H4 (cell line): ENCODE measurements around the gene RIPK1. TPM values are rescaled to one million over a fixed set of nuclear protein-coding genes. Genes with fewer than 3 reads are reported as not detected.
"Not testable (repeated sequence)": the region's sequence is repeated elsewhere in the genome, so short reads cannot be mapped to it uniquely, and the experiment has no call there.

ENCODE experiments used
- DNase-seq: peaks from one replicate; pipeline ENCODE4 v3.0.0-alpha.2; 2015; ENCODE audit warnings: low spot score
- total RNA-seq: library from RNA; depleted of rRNA; stranded (reverse); fragments of >200 nt; shearing (Covaris generic); gene quantifications from 2 replicates; pipeline ENCODE4 v1.2.3, GENCODE V29; 2014

RIPK1 gene
- total RNA-seq, 1 experiment from 2014 or later, result 14.2 TPM

DNA sequence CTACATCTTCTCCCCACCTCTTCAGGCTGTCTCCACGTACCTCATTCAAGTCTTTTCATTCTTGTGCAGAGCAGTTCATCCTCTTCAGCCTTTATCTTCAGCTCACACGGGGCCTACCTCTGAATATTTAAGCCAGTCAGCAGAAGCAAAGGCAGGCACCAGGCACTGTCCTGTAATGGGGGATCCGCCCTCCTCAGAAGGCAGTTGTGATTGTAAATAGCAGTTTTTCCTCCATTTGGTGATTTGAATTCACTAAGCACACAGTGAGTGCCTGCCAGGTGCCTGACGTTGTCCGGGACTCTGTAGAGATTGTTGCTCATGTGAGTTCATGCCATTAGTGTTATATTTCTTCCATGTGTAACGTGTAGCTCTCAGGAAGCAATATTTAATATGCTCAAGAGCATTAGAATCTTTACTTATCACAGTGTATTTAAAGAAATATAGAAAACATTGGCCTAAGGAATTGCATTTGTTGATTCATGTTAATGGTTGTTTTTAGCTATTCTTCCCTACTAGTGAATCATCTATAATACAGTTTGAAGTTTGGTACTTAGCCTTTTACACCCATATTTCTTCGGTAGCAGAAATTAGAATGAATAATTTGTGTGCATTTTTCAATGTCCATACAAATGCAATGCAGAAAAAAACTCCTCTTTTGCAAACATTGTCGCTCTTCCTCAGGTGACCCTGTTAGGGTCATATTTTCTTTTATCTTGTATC, 68.2 kb downstream of the RIPK1 start:
- DNase-seq, result no peak

DNA sequence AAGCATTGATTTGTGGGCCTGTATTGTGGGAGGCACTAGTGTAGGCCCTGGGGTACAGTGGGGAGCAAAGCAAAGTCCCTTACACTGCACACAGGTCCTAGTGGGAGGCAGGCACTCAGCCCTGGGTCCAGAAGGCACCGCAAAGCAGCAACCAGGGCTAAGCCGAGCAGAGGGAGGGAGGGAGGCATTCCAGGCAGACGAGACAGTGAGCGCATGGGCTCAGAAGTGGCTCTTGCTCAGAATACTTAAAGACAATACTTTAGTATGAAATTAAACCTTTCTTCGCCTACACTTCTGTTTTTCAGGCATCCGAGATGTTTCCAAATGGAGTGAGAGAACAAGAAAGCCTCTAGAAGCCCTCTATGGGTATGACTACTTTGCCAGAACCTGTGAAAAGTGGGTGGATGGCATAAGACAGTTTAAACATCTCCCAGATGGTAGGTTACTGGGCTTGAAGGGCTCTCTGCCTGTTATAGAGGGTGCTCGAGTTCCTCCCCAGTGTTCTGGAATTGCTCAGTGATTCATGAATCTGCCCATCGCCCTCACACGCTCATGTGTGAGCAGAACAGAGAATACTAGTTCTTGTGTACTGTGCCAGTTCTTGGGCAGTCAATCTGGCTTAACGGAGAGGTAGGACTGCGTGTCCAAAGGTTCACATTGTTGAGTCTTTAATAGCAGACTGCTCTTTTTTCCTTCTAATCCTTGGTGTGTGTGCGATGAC, 68.9 kb downstream of the RIPK1 start:
- no peak for DNase-seq

GRCh38 chr6:3137873-3138272, 69.6 kb downstream of the RIPK1 start:
- DNase-seq, result not testable (repeated sequence)

- DNase-seq, result no peak
These were observed 70.0 kb downstream of the RIPK1 start for GRCh38 chr6:3138341-3138740.

- DNase-seq, result no peak
These were observed 71.0 kb downstream of the RIPK1 start for GRCh38 chr6:3139090-3139903.

DNA sequence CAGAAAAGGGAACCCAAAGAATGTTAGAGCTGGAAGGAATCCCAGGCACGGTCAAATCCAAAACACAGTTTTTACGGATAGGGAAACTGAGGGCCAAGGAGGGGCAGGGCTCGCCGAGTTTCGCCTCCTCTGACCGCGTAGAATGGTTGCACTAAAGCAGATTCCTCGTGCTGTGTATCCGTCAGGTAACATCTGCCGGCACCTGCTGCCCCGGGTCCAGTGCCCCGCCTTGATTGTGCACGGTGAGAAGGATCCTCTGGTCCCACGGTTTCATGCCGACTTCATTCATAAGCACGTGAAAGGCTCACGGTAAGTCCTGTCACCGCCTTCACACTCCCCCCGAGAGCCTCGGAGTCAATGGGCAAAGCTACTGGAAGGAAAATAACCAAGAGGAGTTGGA, 71.9 kb downstream of the RIPK1 start:
- no peak for DNase-seq

- no peak for DNase-seq
These were observed 74.2 kb downstream of the RIPK1 start for GRCh38 chr6:3142536-3142935.

DNA sequence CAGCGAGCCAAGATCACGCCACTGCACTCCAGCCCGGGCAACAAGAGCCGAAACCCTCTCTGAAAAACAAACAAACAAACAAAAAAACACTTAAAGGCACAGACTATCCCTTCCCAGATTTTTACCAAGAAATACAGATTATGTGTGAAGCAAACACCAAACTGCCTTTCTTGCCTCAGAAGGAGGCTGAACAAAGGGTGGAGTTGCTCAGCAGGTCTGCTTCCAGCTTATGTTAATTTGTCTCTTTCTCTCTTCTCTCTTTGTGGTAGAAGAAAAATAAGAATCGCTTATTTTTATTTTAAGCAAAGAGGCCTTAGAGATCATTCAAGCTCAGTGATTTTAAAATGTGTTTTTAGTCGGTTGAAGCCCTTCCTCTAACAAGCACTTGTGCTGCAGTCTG, 74.9 kb downstream of the RIPK1 start:
- DNase-seq, result no peak

DNA sequence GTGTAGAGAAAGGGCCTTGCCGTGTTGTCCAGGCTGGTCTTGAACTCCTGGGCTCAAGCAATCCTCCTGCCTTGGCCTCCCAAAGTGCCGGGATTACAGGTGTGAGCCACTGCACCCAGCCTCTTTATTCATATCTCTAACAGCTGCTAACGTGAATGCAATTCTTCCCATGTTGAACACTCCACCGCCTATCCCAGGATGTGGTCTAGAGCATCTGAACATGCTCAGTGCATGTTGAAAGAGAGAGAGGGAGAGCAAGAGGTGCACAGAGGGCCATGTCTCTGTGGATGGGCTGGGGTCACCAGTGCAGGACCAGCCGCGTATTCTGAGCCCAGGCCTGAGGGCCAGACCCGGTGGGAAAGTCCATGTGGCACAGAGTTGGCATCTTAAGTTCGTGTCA, 76.3 kb downstream of the RIPK1 start:
- DNase-seq, result no peak

- DNase-seq, result no peak
These were observed 79.8 kb downstream of the RIPK1 start for GRCh38 chr6:3147914-3148757.

GRCh38 chr6:3151691-3152090, 83.4 kb downstream of the RIPK1 start:
- DNase-seq, result no peak

- DNase-seq, result no peak
These were observed 84.4 kb downstream of the RIPK1 start for GRCh38 chr6:3152689-3153088.

- DNase-seq, result not testable (repeated sequence)
These were observed 87.1 kb downstream of the RIPK1 start for GRCh38 chr6:3155416-3155815.

DNA sequence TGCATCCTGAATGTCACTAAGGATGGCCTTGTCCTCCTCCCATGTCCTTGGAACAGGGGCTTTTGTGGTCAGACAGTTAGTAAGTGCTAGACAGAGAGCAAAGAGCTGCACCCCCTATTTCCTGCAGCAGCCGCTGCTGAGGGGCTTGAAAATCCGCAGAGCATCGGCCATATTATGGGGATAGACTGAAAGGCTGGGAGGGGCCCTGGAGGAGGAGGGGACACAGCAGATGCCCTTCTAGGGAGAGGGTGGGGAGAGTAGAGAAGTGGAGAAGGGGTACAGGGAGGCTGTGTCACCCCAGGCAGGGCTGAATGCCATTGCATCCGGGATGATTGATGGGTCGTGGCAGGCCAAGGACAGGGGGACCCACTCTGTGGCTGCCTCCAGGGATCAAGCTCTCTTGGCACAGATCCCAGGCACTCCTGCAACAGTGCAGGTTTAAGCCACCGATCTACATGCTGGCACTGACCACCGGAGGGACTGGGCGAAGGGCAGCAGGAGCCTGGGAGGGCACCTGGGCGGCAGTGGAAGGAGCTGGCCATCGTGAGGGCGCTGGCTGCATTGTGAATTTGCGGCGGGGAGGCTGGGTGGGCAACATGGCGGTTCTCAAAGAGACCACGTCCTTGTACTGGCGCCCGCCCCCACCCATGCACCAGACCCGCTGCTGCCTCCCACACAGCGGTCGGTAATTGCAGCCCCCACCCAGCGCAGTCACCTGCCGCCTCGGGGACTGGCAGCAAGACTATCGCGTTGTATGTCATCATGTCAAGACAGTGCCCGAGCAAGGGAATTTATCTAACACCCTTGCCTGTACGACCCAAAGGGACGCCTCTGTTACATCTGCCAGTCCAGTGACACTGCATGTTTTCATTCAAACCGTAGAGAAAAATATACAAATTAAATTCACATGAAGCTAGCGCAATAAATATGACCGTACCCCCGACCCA, 88.2 kb downstream of the RIPK1 start:
- DNase-seq, result not testable (repeated sequence)

- peak; percentile 50 for DNase-seq
These were observed 89.0 kb downstream of the RIPK1 start, which contains the start of gene TUBB2A for GRCh38 chr6:3157131-3157933. Gene TUBB2A, minus strand, starts transcription at chr6:3157544. Its CDS starts 81 bp downstream, at chr6:3157463.

DNA sequence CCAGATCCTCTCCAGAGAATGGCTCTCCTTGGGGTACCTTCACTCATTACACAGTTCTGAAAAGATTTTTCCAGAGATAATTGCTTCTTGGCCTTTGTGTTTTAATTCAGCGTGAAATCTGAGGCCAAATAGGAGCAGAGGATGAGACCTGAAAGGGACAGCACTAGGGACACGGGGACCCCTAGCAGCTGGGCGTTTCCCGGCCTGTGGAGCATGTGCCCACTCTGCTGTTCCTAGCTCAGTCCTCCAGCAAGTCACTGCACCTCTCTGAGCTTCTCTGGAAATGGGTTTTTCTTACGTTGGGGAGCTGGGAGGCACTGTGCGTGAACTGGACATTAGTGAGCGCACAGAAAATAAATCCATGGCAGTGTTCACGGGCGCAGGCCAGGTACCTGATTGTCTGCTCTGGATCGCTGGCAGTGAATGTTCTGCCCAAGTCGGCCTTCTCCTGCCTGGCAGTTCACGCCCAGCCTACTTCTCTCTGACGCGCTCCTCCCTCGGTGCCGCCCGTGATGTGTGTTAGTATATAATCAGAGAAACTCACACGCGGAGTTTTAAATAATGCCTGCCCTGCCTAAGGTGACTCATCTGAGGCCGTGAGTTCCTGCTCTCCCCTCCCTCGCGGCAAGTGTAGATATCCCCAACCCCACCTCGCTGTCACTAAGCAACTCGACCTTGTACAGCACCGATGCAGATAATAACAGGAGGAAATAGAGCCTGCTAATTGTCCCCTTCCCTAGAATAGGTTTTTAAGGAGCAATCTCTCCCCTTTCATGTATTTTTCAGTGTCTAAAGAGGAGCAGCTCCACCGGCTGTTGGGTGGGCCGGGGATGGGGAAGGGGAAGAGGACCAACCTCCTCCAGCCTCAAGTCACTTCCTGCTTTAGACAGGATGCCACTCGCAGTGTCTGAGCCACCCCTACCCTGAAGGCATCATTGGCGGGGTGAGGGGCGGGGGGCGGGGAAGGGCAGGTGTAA, 91.8 kb downstream of the RIPK1 start:
- DNase-seq, result peak; percentile 58

DNA sequence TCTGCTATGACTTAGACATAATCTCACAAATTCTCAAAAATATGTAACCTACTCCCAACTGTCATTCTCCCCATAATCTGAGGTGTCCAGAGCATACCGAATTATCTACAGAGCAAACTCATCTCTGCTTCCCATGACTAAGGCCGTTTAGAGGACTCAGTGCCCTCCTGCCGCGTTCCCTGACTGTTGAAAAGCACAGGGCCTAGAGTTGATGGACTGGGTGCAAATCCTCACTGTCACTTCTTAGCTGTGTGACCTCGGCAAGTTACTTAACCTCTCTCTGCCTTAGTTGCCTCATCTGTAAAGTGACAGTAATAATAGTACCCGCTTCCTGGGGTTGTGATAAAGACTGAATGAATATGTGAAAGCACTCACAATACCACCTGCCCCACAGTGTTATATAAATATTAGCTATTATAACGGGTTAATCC, 93.8 kb downstream of the RIPK1 start:
- no peak for DNase-seq

DNA sequence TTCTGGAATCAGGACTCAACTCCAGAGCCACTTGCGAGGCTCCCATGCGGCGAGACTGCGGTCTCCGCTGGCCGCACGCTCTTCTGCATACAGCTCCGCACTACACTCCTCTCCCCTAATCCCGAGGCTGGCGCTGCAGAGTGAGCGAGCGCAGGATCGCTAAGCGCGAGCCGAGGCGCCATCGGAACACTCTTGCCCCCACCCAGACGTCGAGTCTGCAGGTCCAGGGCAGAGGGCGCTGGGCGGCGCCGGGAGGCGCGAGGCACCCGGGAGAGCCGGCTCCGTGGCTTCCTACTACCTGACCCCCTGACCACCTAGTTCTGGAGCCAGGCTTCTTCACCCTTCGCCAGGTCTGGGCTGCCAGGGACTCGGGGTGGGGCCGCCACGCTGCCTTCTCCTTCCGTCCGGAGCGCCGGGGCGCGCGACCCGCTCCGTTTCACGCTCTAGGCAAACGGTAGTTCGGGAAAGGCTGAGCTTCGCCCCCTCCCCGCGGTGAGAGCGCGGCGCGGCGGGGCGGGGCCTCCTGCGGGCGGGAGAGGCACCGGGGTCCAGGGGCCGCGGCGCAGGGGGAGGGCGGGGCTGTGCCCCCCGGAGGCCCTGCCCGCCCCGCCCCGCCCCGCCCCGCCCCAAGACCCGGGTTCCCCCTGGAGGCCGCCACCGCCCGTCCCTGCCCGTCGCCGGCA, 94.4 kb downstream of the RIPK1 start:
- DNase-seq, result peak; percentile 73
